DOHH2 (cell line): Measurements from ENCODE around the gene P2RY1.

Experiments
- H3F3A ChIP-seq: fragments of 200-600 bp; sonication (generic), shearing (Covaris generic); 2 replicates; pipeline ENCODE4 v1.6.0; 2016; ENCODE audit warnings: antibody characterized with exemption, mild to moderate bottlenecking; ENCODE audit not compliant: control insufficient read depth, insufficient read depth
- H3K27ac ChIP-seq: fragments of 200-600 bp; sonication (generic); 2 replicates; pipeline ENCODE4 v1.5.1; 2014; ENCODE audit warnings: low read depth, mild to moderate bottlenecking, low read length, moderate library complexity
- H3K27me3 ChIP-seq: fragments of 200-600 bp; sonication (generic); 2 replicates; pipeline ENCODE4 v1.6.1; 2014; ENCODE audit warnings: mild to moderate bottlenecking, low read length, mixed read lengths; ENCODE audit not compliant: control insufficient read depth
- H3K36me3 ChIP-seq: fragments of 200-600 bp; sonication (generic); 2 replicates; pipeline ENCODE4 v1.6.1; 2014; ENCODE audit warnings: mild to moderate bottlenecking, low read length, moderate library complexity, mixed read lengths; ENCODE audit not compliant: control insufficient read depth
- H3K4me1 ChIP-seq: fragments of 200-600 bp; sonication (generic); 2 replicates; pipeline ENCODE4 v1.6.1; 2014; ENCODE audit warnings: mild to moderate bottlenecking, low read length, mixed read lengths; ENCODE audit not compliant: control insufficient read depth
- H3K4me2 ChIP-seq: fragments of 200-600 bp; sonication (generic); 2 replicates; pipeline ENCODE4 v1.6.0; 2014; ENCODE audit warnings: mild to moderate bottlenecking, low read length, moderate library complexity
- H3K4me3 ChIP-seq: fragments of 200-600 bp; sonication (generic); 2 replicates; pipeline ENCODE4 v1.5.1; 2014; ENCODE audit warnings: mild to moderate bottlenecking, low read length, mixed read lengths
- H3K79me2 ChIP-seq: fragments of 200-600 bp; sonication (generic); 2 replicates; pipeline ENCODE4 v1.6.1; 2014; ENCODE audit warnings: mild to moderate bottlenecking, low read length, mixed read lengths; ENCODE audit not compliant: control insufficient read depth
- H3K9me2 ChIP-seq: fragments of 200-600 bp; sonication (generic); replicated peaks from 2 replicates; pipeline ENCODE4 v1.6.1; 2014; ENCODE audit warnings: mild to moderate bottlenecking, low read length, mixed read lengths; ENCODE audit not compliant: control insufficient read depth
- H3K9me3 ChIP-seq: fragments of 200-600 bp; sonication (generic); 2 replicates; pipeline ENCODE4 v1.6.1; 2014; ENCODE audit warnings: antibody characterized with exemption, low read length, mixed read lengths; ENCODE audit not compliant: control insufficient read depth, insufficient read depth
- H4K20me1 ChIP-seq: fragments of 200-600 bp; sonication (generic); 2 replicates; pipeline ENCODE4 v1.6.0; 2014; ENCODE audit warnings: low read depth, mild to moderate bottlenecking, antibody characterized with exemption, low read length, moderate library complexity; ENCODE audit not compliant: control insufficient read depth, insufficient read depth
- CTCF ChIP-seq: fragments of 200-600 bp; sonication (generic); IDR thresholded peaks from one replicate; pipeline ENCODE4 v1.5.1; 2014; ENCODE audit warnings: antibody characterized with exemption, mild to moderate bottlenecking, low read depth, low read length; ENCODE audit not compliant: poor library complexity, severe bottlenecking
- EZH2phosphoT487 ChIP-seq: fragments of 200-600 bp; sonication (generic); IDR thresholded peaks from 2 replicates; pipeline ENCODE4 v1.6.1; 2017; ENCODE audit warnings: borderline replicate concordance, mild to moderate bottlenecking, antibody characterized with exemption, low read length, moderate library complexity, mixed read lengths

Gene P2RY1

GRCh38 chr3:152834776-152835600, at the start of gene P2RY1:
Gene P2RY1 (plus strand): TSS chr3:152835131. CDS start chr3:152835783, 652 bp downstream.
- no peaks in the 10 kb centered on the region for H4K20me1 ChIP-seq
- no peaks in the 10 kb centered on the region for H3K9me2 ChIP-seq
- no peak within 1 kb of the TSS for H3K4me3 ChIP-seq
- H3K27ac ChIP-seq = no peak within 1 kb of the TSS
- no peaks in the 10 kb centered on the region for H3K36me3 ChIP-seq
- no peak for TF ChIP-seq EZH2phosphoT487
- TF ChIP-seq CTCF = no peak
- no peaks in the 10 kb centered on the region for H3K27me3 ChIP-seq
- H3K4me1 ChIP-seq = no peaks in the 10 kb centered on the region
- H3K79me2 ChIP-seq = no peaks in the 10 kb centered on the region
- no peak within 1 kb of the TSS for H3K4me2 ChIP-seq
- H3K9me3 ChIP-seq = no peaks in the 10 kb centered on the region
- no peaks in the 10 kb centered on the region for H3F3A ChIP-seq

- H3K36me3 ChIP-seq = no peaks in the 10 kb centered on the region
- no peaks in the 10 kb centered on the region for H3K4me1 ChIP-seq
- H3K79me2 ChIP-seq = no peaks in the 10 kb centered on the region
- H3K27me3 ChIP-seq = no peaks in the 10 kb centered on the region
- H4K20me1 ChIP-seq = no peaks in the 10 kb centered on the region
- no peak overlapping the region for H3K4me3 ChIP-seq
- H3K9me2 ChIP-seq = no peaks in the 10 kb centered on the region
- no peak overlapping the region for H3K27ac ChIP-seq
- no peaks in the 10 kb centered on the region for H3F3A ChIP-seq
- H3K9me3 ChIP-seq = no peaks in the 10 kb centered on the region
- no peak for TF ChIP-seq CTCF
- TF ChIP-seq EZH2phosphoT487 = no peak
- no peak overlapping the region for H3K4me2 ChIP-seq
Measured at GRCh38 chr3:152786977-152787681, 47.8 kb upstream of the P2RY1 start.

DNA sequence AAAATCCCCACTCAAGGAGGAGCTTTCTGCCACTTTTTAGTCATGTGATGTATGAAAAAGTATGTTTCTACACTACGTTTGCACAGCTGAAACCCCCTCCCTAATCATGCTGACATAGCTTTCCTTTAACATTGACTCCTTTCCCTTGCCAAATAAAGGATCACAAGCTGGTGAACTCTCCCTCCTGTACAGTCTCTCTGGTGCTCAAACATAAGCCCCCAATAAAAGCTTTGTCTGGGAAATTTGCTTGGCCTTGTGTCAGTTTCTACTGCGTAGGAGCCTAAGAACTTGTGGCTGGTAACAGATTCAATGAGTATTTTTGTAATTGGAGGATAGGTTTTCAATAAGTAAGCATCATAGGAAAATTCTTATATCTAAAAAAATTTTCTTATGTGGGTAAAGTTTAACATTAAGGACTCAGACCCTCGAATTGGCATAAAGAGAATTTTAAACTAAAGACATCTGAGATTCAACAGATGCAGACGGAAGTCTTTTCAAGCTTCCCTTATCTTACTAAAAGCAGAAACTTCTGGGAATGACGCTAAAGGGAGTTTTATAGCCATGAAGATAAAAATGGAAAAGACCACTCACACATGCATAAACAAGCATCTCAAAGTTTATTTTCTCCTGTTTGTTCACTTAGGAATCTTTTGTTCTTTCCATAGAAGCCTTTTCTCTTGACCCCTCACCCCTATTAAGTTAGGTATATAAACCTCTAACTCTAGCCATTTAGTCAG, 44.1 kb upstream of the P2RY1 start:
- H3K4me3 ChIP-seq = no peak overlapping the region
- TF ChIP-seq EZH2phosphoT487 (no peak), CTCF (no peak)
- H3K27ac ChIP-seq = no peak overlapping the region
- no peaks in the 10 kb centered on the region for H3F3A ChIP-seq
- H3K27me3 ChIP-seq = no peaks in the 10 kb centered on the region
- no peaks in the 10 kb centered on the region for H4K20me1 ChIP-seq
- no peaks in the 10 kb centered on the region for H3K36me3 ChIP-seq
- no peaks in the 10 kb centered on the region for H3K79me2 ChIP-seq
- no peaks in the 10 kb centered on the region for H3K9me3 ChIP-seq
- H3K9me2 ChIP-seq = no peaks in the 10 kb centered on the region
- H3K4me1 ChIP-seq = no peaks in the 10 kb centered on the region
- no peak overlapping the region for H3K4me2 ChIP-seq
